ENCODE measurements around the gene NDC80.

- TF ChIP-seq GATA2 (IDR thresholded peaks at IDR 0.05; ENCODE audit: low read depth, low read length) = no peak
- no peak for TF ChIP-seq GATA3 (IDR thresholded peaks at IDR 0.05; ENCODE audit: low read depth, low read length)
Observed at GRCh38 chr18:2662990-2663389, 91.6 kb downstream of the NDC80 start.
